Transverse colon (tissue), 4 donors: Measurements from ENCODE around the gene NCR2. TPM values are rescaled to one million over a fixed set of nuclear protein-coding genes. Genes with fewer than 3 reads are reported as not detected.

ENCODE experiments used
- DNase-seq: peaks from one replicate; pipeline ENCODE4 v3.0.0-alpha.2; 2019
- H3K27ac ChIP-seq, 4 donors: fragments of 200-600 bp; sonication (generic); 2 replicates each; pipeline ENCODE4 v1.5.1; 2016 to 2018; ENCODE audit warnings: inconsistent platforms in 4 of 4
- H3K27me3 ChIP-seq: fragments of 200-600 bp; sonication (generic); 2 replicates; pipeline ENCODE4 v1.5.1; 2017; ENCODE audit warnings: inconsistent platforms
- H3K36me3 ChIP-seq, 4 donors: fragments of 200-600 bp; sonication (generic); 2 replicates each; pipeline ENCODE4 v1.5.1; 2017 to 2019; ENCODE audit warnings: inconsistent platforms in 4 of 4
- H3K4me1 ChIP-seq, 4 donors: fragments of 200-600 bp; sonication (generic); 2 replicates each; pipeline ENCODE4 v1.5.1; 2017 to 2020; ENCODE audit warnings: inconsistent platforms in 4 of 4
- H3K4me3 ChIP-seq, 4 donors: fragments of 200-600 bp; sonication (generic); 1 replicate in 1 of 4; 2 replicates in 3 of 4; pipeline versions ENCODE4 v1.5.1 to v1.6.1; 2017 to 2019; ENCODE audit warnings: inconsistent platforms in 4 of 4
- H3K9me3 ChIP-seq, 2 donors: fragments of 200-600 bp; sonication (generic); 2 replicates each; pipeline ENCODE4 v1.5.1; 2017 to 2019; ENCODE audit warnings: inconsistent platforms in 2 of 2
- CTCF ChIP-seq, 5 experiments: fragments of 200-600 bp in 3 of 5; fragments of 450-650 bp in 2 of 5; sonication (generic) in 3 of 5; IDR thresholded peaks; 1 replicate in 2 of 5; 2 replicates in 3 of 5; pipeline ENCODE4 v1.5.1; 2016 to 2017; ENCODE audit warnings: antibody characterized with exemption in 5 of 5, inconsistent platforms in 3 of 5, mild to moderate bottlenecking in 2 of 5, moderate library complexity in 1 of 5
- EP300 ChIP-seq: sonication (generic); formaldehyde crosslinking; IDR thresholded peaks from one replicate; pipeline ENCODE4 v1.6.1; 2017; ENCODE audit warnings: antibody characterized with exemption, low read depth
- POLR2A ChIP-seq: fragments of 450-650 bp; IDR thresholded peaks from one replicate; pipeline ENCODE4 v1.6.1; 2016; ENCODE audit warnings: antibody characterized with exemption, mild to moderate bottlenecking, moderate library complexity
- POLR2AphosphoS5 ChIP-seq, 3 donors: sonication (generic); formaldehyde crosslinking; IDR thresholded peaks; one replicate each; pipeline ENCODE4 v1.6.1; 2016; ENCODE audit warnings: antibody characterized with exemption in 3 of 3
- WGBS, 2 donors: methylation state at CpG; one replicate each; pipeline ENCODE4 v1.1.5; 2018; ENCODE audit warnings: low coverage in 1 of 2; 5-methylcytosine and 5-hydroxymethylcytosine counted together
- in situ Hi-C, 4 donors: fragments of 200-750 bp; cut with MboI; loops; one replicate each; pipeline versions ENCODE4 v1.15.0 to v1.15.1; 2017; ENCODE audit warnings: low sequenced_read_pairs in 3 of 4, low pct_ligation_motif_present in 1 of 4, low pct_unique_long_range_greater_than_20kb in 1 of 4
- intact Hi-C: fragments of 100-400 bp; cut with DNase I; formaldehyde crosslinking; loops from one replicate; pipeline ENCODE4 v1.15.1; 2023; ENCODE audit warnings: low total_unique reads
- total RNA-seq, 4 donors: library from RNA; depleted of rRNA; stranded (reverse); fragments of >200 nt; gene quantifications; one replicate each; pipeline ENCODE4 v1.1.0, GENCODE V29; 2016

Gene NCR2
- total RNA-seq, 4 donors from 2014 or later: not detected

- H3K36me3 ChIP-seq: no peaks in the 10 kb centered on the region
- H3K27ac ChIP-seq: no peak overlapping the region
- no peak overlapping the region for H3K4me3 ChIP-seq
- H3K4me1 ChIP-seq: peaks cover 10 to 35% (median 20%) of the 10 kb centered on the region in 4 donors
- 54 to 59% methylated on average over 4 to 5 of the region's 5 CpGs for WGBS, 2 donors
- DNase-seq: no peak
- TF ChIP-seq POLR2AphosphoS5 (IDR thresholded peaks at IDR 0.05): no peak
- TF ChIP-seq POLR2A: no peak
- TF ChIP-seq CTCF (IDR thresholded peaks at IDR 0.05): no peak
- no peak for TF ChIP-seq EP300
- intact Hi-C loops (no loop called here), in situ Hi-C loops (loop anchor here in 1 of 4 donors (10.0 kb wide), 1 partner anchor 219 kb away; no protein-coding TSS in a partner anchor)
- H3K9me3 ChIP-seq: no peaks in the 10 kb centered on the region
- peaks cover 75% of the 10 kb centered on the region for H3K27me3 ChIP-seq
Observed at GRCh38 chr6:41376176-41376575, 40.8 kb downstream of the NCR2 start.

DNA sequence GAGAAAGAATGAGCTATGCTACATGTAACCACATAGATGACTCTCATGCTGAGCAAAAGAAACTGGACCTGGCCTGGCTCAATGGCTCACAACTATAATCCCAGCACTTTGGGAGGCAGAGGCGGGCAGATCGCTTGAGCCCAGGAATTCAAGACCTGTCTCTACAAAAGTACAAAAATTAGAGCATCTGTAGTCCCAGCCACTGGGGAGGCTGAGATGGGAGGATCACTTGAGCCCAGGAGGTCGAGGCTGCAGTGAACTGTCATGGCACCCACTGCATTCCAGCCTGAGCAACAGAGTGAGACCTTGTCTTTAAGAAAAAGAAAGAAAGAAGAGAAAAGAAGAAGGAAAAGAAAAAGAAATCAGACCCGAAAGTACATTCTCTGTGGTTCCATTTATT, 41.7 kb downstream of the NCR2 start:
- Histone ChIP-seq H3K36me3 (no peaks in the 10 kb centered on the region), H3K4me3 (no peak overlapping the region), H3K27me3 (peaks cover 66% of the 10 kb centered on the region), H3K27ac (no peak overlapping the region), H3K4me1 (peaks cover 9 to 26% (median 11%) of the 10 kb centered on the region in 4 donors), H3K9me3 (no peaks in the 10 kb centered on the region)
- WGBS, 2 donors: 78 to 92% methylated on average over 2 to 4 of the region's 4 CpGs
- TF ChIP-seq EP300: no peak
- TF ChIP-seq POLR2AphosphoS5 (IDR thresholded peaks at IDR 0.05): no peak
- no peak for TF ChIP-seq CTCF (IDR thresholded peaks at IDR 0.05)
- TF ChIP-seq POLR2A: no peak
- in situ Hi-C loops (loop anchor here in 1 of 4 donors (10.0 kb wide), 1 partner anchor 218 kb away; no protein-coding TSS in a partner anchor), intact Hi-C loops (no loop called here)
- DNase-seq: no peak

DNA sequence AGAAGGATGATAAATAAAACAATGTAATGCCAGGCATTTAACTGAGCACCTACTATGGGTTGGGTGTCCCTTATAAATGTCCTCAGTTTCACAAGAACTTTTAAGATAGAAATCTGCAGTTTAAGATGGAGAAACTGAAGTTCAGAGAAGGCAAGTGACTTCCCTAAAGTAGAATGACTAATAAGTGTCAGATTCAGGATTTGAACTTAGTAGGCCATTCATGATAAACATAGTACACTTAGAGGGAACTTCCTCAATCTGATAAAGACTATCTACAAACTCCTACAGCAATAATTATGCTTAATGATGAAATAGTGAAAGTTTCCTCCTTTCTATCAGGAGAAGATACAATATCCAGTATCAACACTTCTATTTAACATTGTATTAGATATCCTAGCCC, 43.9 kb downstream of the NCR2 start:
- Histone ChIP-seq H3K4me1 (peaks cover 0 to 3% (median 0%) of the 10 kb centered on the region in 4 donors), H3K4me3 (no peak overlapping the region), H3K27me3 (peaks cover 44% of the 10 kb centered on the region), H3K36me3 (no peaks in the 10 kb centered on the region), H3K9me3 (no peaks in the 10 kb centered on the region), H3K27ac (no peak overlapping the region)
- in situ Hi-C loops (loop anchor here in 1 of 4 donors (10.0 kb wide), 1 partner anchor 215 kb away; no protein-coding TSS in a partner anchor), intact Hi-C loops (no loop called here)
- no peak for DNase-seq
- TF ChIP-seq POLR2A (no peak), CTCF (IDR thresholded peaks at IDR 0.05) (no peak), POLR2AphosphoS5 (IDR thresholded peaks at IDR 0.05) (no peak), EP300 (no peak)

GRCh38 chr6:41386594-41386993, 51.2 kb downstream of the NCR2 start:
- 53 to 67% methylated on average over 2 of the region's 2 CpGs for WGBS, 2 donors
- intact Hi-C loops (no loop called here), in situ Hi-C loops (no loop called here)
- H3K4me1 ChIP-seq: no peaks in the 10 kb centered on the region
- H3K36me3 ChIP-seq: no peaks in the 10 kb centered on the region
- DNase-seq: no peak
- no peak overlapping the region for H3K4me3 ChIP-seq
- TF ChIP-seq CTCF (IDR thresholded peaks at IDR 0.05) (no peak), EP300 (no peak), POLR2A (no peak)
- H3K27ac ChIP-seq: no peak overlapping the region
- H3K27me3 ChIP-seq: peaks cover 34% of the 10 kb centered on the region
- no peaks in the 10 kb centered on the region for H3K9me3 ChIP-seq
